PFSK-1 (cell line): ENCODE measurements around the gene CYB561D1.

ENCODE experiments used
- POLR2AphosphoS5 ChIP-seq: IDR thresholded peaks from 2 replicates; pipeline ENCODE4 v1.6.1; 2012; ENCODE audit warnings: low read depth, mild to moderate bottlenecking, control low read depth, low read length, moderate library complexity
- TAF1 ChIP-seq: IDR thresholded peaks from 2 replicates; pipeline ENCODE4 v1.6.1; 2012; ENCODE audit warnings: low read length, control low read depth, borderline replicate concordance; ENCODE audit not compliant: insufficient read depth

DNA sequence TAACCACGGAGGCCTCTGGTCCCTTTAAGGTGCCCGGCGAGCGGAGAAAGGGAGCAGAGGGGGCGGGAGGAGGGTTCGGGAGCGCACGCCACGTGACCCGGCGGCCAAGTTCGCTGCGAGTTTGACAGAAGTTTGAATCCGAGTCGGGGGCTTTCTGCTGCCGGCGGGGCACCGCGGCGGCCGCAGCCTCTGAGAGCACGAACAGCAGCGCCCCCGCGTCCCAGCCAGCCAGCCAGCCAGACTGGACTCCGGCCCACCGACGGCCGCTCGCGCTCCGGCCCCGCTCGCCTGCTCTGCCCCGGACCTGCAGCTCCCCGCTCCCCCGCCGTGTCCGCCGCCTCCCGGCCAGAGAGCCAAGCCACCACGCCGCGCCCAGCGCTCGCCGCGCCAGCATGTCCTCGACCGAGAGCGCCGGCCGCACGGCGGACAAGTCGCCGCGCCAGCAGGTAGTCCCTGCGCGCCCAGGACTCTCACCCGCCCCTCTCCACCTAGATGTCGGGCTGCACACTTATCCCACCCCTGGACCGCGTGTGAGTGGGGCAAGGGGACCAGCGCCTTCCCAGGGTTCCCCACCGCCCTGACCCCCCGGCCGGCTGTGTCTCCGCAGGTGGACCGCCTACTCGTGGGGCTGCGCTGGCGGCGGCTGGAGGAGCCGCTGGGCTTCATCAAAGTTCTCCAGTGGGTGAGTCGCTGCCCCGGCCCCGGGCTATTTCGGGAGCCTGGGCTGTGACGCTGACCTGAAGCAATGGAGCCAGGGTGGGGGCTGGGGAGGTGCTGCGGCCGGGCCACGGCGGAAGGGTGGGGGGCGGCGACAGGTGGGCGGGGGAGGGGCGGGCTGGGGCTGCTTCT is 27.2 kb upstream of the CYB561D1 start, which contains the start of gene SYPL2:
- TF ChIP-seq POLR2AphosphoS5 (no peak), TAF1 (no peak)
